ENCODE measurements around the gene CST9. TPM values are rescaled to one million over a fixed set of nuclear protein-coding genes. Genes with fewer than 3 reads are reported as not detected.

Gene CST9
- total and polyA plus RNA-seq, 2 of the 13 experiments (the other 11 are each of a cell fraction or from before 2014, with no cell fraction given): 0.07 TPM; not detected in 1

DNA sequence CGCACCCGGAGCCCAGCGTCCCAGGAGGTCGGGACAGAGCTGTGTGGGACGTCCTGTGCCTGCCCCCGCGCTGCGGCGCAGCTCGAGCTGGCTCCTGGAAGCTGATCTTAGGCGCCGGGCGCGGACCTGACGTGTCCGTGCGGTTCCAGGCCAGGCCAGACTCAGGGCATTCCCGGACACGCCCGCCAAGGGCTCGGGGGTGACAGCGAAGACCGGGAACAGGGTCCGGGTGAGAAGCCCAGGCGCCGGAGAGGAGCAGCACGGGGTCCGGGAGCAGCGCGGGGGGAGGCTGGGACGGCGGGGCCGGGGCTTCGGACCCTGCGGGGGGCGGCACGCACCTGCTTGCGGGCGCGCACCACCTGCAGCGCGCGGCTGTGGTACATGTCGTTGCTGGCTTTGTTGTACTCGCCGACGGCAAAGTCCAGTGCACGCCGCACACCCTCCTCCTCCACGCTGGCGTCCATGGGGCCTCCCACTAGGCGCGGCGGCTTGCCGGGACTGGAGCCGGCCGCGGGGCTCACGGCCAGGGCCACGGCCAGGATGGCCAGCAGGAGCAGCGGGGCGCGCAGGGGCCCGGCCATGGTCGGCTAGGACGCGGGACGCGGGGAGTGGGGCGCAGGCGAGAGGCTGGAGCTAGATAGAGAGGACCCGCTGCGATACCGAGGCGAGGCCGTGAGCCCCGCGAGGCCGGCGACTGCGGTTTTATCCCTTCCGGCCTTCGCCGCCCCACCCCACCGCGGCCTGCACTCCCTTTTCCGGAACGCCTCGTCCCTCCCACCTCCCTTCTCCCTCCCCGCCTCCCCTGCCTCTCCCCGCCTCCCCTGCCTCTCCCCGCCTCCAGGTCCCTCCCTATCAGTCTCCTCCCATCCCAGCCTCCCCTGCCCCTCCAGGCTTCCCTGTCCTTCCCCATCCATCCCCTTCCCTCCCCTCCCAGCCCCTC lies 31.8 kb upstream of the CST9 start, which contains the start of gene CST3 (continued):
- TF ChIP-seq, protein P1, sequence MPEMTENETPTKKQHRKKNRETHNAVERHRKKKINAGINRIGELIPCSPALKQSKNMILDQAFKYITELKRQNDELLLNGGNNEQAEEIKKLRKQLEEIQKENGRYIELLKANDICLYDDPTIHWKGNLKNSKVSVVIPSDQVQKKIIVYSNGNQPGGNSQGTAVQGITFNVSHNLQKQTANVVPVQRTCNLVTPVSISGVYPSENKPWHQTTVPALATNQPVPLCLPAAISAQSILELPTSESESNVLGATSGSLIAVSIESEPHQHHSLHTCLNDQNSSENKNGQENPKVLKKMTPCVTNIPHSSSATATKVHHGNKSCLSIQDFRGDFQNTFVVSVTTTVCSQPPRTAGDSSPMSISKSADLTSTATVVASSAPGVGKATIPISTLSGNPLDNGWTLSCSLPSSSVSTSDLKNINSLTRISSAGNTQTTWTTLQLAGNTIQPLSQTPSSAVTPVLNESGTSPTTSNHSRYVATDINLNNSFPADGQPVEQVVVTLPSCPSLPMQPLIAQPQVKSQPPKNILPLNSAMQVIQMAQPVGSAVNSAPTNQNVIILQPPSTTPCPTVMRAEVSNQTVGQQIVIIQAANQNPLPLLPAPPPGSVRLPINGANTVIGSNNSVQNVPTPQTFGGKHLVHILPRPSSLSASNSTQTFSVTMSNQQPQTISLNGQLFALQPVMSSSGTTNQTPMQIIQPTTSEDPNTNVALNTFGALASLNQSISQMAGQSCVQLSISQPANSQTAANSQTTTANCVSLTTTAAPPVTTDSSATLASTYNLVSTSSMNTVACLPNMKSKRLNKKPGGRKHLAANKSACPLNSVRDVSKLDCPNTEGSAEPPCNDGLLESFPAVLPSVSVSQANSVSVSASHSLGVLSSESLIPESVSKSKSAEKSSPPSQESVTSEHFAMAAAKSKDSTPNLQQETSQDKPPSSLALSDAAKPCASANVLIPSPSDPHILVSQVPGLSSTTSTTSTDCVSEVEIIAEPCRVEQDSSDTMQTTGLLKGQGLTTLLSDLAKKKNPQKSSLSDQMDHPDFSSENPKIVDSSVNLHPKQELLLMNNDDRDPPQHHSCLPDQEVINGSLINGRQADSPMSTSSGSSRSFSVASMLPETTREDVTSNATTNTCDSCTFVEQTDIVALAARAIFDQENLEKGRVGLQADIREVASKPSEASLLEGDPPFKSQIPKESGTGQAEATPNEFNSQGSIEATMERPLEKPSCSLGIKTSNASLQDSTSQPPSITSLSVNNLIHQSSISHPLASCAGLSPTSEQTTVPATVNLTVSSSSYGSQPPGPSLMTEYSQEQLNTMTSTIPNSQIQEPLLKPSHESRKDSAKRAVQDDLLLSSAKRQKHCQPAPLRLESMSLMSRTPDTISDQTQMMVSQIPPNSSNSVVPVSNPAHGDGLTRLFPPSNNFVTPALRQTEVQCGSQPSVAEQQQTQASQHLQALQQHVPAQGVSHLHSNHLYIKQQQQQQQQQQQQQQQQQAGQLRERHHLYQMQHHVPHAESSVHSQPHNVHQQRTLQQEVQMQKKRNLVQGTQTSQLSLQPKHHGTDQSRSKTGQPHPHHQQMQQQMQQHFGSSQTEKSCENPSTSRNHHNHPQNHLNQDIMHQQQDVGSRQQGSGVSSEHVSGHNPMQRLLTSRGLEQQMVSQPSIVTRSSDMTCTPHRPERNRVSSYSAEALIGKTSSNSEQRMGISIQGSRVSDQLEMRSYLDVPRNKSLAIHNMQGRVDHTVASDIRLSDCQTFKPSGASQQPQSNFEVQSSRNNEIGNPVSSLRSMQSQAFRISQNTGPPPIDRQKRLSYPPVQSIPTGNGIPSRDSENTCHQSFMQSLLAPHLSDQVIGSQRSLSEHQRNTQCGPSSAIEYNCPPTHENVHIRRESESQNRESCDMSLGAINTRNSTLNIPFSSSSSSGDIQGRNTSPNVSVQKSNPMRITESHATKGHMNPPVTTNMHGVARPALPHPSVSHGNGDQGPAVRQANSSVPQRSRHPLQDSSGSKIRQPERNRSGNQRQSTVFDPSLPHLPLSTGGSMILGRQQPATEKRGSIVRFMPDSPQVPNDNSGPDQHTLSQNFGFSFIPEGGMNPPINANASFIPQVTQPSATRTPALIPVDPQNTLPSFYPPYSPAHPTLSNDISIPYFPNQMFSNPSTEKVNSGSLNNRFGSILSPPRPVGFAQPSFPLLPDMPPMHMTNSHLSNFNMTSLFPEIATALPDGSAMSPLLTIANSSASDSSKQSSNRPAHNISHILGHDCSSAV (CRISPR knock-in tag; IDR thresholded peaks at IDR 0.05; ENCODE audit: borderline replicate concordance): peak; percentile 61; the same call in 1 of the 2 replicates
- TF ChIP-seq SIX1 (CRISPR knock-in tag; IDR thresholded peaks at IDR 0.05; ENCODE audit: borderline replicate concordance) (peak; percentile 32; the same call in 1 of the 2 replicates), MXI1 (IDR thresholded peaks at IDR 0.05; ENCODE audit: borderline replicate concordance, low read depth, low read length) (peak; percentile 83; the same call in 2 of the 3 replicates), ZNF253 (CRISPR knock-in tag; IDR thresholded peaks at IDR 0.05; ENCODE audit: borderline replicate concordance) (peak; percentile 92), TARDBP (CRISPR knock-in tag; IDR thresholded peaks at IDR 0.05) (peak; percentile 79), IKZF1 (IDR thresholded peaks at IDR 0.05) (no peak), SETDB1 (CRISPR knock-in tag; IDR thresholded peaks at IDR 0.05; ENCODE audit: borderline replicate concordance) (no peak), ZNF101 (CRISPR knock-in tag; IDR thresholded peaks at IDR 0.05; ENCODE audit: borderline replicate concordance, low read depth) (peak; percentile 53; the same call in 1 of the 2 replicates)
- TF ChIP-seq, protein P2, sequence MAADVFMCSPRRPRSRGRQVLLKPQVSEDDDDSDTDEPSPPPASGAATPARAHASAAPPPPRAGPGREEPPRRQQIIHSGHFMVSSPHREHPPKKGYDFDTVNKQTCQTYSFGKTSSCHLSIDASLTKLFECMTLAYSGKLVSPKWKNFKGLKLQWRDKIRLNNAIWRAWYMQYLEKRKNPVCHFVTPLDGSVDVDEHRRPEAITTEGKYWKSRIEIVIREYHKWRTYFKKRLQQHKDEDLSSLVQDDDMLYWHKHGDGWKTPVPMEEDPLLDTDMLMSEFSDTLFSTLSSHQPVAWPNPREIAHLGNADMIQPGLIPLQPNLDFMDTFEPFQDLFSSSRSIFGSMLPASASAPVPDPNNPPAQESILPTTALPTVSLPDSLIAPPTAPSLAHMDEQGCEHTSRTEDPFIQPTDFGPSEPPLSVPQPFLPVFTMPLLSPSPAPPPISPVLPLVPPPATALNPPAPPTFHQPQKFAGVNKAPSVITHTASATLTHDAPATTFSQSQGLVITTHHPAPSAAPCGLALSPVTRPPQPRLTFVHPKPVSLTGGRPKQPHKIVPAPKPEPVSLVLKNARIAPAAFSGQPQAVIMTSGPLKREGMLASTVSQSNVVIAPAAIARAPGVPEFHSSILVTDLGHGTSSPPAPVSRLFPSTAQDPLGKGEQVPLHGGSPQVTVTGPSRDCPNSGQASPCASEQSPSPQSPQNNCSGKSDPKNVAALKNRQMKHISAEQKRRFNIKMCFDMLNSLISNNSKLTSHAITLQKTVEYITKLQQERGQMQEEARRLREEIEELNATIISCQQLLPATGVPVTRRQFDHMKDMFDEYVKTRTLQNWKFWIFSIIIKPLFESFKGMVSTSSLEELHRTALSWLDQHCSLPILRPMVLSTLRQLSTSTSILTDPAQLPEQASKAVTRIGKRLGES (CRISPR knock-in tag; IDR thresholded peaks at IDR 0.05; ENCODE audit: borderline replicate concordance): peak; percentile 87; the same call in 1 of the 2 replicates
- TF ChIP-seq, protein P3, sequence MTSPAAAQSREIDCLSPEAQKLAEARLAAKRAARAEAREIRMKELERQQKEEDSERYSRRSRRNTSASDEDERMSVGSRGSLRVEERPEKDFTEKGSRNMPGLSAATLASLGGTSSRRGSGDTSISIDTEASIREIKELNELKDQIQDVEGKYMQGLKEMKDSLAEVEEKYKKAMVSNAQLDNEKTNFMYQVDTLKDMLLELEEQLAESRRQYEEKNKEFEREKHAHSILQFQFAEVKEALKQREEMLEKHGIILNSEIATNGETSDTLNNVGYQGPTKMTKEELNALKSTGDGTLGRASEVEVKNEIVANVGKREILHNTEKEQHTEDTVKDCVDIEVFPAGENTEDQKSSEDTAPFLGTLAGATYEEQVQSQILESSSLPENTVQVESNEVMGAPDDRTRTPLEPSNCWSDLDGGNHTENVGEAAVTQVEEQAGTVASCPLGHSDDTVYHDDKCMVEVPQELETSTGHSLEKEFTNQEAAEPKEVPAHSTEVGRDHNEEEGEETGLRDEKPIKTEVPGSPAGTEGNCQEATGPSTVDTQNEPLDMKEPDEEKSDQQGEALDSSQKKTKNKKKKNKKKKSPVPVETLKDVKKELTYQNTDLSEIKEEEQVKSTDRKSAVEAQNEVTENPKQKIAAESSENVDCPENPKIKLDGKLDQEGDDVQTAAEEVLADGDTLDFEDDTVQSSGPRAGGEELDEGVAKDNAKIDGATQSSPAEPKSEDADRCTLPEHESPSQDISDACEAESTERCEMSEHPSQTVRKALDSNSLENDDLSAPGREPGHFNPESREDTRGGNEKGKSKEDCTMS (CRISPR knock-in tag; conservative IDR thresholded peaks at IDR 0.05): 0 out of 2 replicates have a peak, but pooled peaks have one; percentile 29
- TF ChIP-seq, protein P4, sequence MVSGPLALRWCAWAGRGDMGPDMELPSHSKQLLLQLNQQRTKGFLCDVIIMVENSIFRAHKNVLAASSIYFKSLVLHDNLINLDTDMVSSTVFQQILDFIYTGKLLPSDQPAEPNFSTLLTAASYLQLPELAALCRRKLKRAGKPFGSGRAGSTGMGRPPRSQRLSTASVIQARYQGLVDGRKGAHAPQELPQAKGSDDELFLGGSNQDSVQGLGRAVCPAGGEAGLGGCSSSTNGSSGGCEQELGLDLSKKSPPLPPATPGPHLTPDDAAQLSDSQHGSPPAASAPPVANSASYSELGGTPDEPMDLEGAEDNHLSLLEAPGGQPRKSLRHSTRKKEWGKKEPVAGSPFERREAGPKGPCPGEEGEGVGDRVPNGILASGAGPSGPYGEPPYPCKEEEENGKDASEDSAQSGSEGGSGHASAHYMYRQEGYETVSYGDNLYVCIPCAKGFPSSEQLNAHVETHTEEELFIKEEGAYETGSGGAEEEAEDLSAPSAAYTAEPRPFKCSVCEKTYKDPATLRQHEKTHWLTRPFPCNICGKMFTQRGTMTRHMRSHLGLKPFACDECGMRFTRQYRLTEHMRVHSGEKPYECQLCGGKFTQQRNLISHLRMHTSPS (CRISPR knock-in tag; IDR thresholded peaks at IDR 0.05; ENCODE audit: low read depth): no peak

All from HepG2 (cell line).